NB4 (cell line): ENCODE results near the gene OVOL2.

ENCODE experiments used
- POLR2A ChIP-seq: IDR thresholded peaks from 2 replicates; pipeline ENCODE4 v1.6.1; 2011; ENCODE audit warnings: mild to moderate bottlenecking; ENCODE audit not compliant: insufficient read length; ENCODE audit errors: extremely low read depth
- TF ChIP-seq, protein P1 (sequence below): IDR thresholded peaks from one replicate; pipeline ENCODE4 v1.5.1; 2012; ENCODE audit warnings: low read depth, low read length

DNA sequence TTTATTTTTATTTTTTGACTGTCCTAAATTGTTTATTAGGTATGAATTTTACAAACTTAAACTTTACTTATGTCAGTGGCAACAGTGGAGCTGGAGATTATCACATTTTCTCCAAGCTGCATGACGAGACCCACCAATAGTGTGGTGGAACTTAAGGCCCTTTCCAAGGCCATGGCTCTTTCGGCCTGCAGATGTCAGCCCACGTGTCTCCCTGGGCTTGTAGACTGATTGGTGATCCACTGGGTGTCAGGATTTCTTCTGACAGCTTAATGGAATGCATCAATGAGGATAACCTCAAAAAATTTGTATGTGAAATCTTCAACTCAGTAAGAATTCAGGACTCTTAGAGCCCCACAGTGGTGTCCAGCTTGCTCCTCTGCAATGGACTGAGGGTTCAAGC lies 32.3 kb upstream of the OVOL2 start:
- TF ChIP-seq, protein P1, sequence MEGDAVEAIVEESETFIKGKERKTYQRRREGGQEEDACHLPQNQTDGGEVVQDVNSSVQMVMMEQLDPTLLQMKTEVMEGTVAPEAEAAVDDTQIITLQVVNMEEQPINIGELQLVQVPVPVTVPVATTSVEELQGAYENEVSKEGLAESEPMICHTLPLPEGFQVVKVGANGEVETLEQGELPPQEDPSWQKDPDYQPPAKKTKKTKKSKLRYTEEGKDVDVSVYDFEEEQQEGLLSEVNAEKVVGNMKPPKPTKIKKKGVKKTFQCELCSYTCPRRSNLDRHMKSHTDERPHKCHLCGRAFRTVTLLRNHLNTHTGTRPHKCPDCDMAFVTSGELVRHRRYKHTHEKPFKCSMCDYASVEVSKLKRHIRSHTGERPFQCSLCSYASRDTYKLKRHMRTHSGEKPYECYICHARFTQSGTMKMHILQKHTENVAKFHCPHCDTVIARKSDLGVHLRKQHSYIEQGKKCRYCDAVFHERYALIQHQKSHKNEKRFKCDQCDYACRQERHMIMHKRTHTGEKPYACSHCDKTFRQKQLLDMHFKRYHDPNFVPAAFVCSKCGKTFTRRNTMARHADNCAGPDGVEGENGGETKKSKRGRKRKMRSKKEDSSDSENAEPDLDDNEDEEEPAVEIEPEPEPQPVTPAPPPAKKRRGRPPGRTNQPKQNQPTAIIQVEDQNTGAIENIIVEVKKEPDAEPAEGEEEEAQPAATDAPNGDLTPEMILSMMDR, result peak; percentile 3
- TF ChIP-seq POLR2A, result no peak
